A172 (cell line): ENCODE results near the gene SSB. TPM values are rescaled to one million over a fixed set of nuclear protein-coding genes. Genes with fewer than 3 reads are reported as not detected.
A peak's percentile ranks its signal among the peaks of the same experiment; 100 is the strongest.
"Not testable (repeated sequence)": the region's sequence is repeated elsewhere in the genome, so short reads cannot be mapped to it uniquely, and the experiment has no call there.

Source experiments
- DNase-seq: peaks from one replicate; pipeline ENCODE4 v3.0.0-alpha.2; 2015; ENCODE audit warnings: low spot score
- total RNA-seq: library from RNA; depleted of rRNA; stranded (reverse); fragments of >200 nt; shearing (Covaris generic); gene quantifications from 2 replicates; pipeline ENCODE4 v1.2.3, GENCODE V29; 2014; rRNA removed

The SSB gene
- total RNA-seq, 1 experiment from 2014 or later, result 287 TPM

DNA sequence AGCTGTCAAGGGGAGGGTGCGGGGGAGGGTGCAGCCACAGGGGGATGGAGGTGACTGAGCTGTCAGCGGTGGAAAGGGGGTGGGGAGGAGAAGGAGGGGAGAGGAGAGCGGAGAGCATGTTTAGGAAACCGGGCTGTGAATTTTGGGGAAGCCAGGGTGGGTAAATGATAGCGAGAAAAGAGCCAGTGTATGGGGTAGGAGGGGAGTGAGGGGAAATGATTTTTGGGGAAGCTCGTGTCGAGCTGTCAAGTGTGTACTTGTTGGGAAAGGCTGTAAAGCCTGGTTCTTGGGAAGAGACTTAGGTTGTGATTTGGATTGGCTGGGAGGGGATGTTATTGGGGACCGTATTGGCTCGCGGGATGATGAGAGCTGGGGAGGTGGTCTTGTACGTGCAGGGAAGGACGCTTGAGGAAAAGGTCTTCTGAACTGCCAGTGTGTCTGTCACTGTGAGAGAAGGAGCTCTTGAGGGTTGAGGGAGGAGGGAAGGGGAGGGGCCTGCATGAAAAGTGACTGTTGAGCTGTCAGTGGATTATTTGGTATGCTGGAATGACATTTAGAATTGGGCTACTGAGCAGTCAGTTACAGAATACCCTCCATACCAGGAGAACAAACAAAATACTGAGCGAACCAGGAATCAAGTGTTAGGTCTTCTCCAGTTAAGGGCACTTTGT, 29.6 kb downstream of the SSB start:
- peak; percentile 37 for DNase-seq

DNA sequence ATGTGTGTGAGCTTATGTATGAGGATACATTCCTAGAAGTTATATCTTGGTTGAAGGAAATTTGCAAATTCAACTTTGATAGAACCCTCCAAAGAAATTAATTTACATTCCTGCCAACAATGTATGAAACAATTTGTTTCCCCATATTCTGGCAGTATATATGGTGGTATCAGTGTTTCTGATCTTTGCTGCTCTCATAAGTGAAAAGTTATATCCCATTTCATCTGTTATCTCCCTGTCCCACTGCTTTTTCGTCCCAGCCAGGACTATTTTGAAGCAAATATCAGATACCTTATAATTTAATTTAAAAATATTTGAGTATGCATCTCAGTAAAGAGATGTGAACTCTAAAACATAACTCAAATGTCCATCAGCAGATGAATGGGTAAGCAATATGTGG, 35.7 kb downstream of the SSB start:
- no peak for DNase-seq

DNA sequence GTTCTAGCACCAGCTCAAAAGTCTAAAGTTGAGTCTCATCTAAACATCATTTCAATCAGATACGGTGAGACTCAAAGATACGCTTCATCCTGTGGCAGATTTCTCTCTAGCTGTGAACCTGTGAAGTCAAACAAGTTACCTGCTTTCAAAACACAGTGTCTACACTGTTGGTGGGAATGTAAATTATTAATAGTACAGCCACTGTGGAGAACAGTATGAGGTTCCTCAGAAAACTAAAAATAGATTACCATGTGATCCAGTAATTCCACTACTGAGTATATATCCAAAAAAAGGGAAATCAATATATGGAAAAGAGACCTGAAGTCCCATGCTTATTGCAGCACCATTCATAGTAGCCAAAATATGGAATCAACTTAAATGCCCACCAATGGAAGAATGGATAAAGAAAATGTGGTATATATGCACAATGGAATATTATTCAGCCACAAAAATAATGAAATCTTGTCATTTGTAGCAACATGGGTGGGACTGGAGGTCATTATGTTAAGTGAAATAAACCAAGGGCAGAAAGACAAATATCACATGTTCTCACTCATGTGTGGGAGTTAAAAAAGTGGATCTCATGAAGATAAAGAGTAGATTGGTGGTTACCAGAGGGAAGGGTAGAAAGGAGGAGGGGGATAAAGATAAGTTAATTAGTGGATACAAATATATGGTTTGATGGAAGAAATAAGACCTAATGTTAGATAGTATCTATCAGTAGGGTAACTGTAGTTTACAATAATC, 40.2 kb downstream of the SSB start:
- no peak for DNase-seq

DNA sequence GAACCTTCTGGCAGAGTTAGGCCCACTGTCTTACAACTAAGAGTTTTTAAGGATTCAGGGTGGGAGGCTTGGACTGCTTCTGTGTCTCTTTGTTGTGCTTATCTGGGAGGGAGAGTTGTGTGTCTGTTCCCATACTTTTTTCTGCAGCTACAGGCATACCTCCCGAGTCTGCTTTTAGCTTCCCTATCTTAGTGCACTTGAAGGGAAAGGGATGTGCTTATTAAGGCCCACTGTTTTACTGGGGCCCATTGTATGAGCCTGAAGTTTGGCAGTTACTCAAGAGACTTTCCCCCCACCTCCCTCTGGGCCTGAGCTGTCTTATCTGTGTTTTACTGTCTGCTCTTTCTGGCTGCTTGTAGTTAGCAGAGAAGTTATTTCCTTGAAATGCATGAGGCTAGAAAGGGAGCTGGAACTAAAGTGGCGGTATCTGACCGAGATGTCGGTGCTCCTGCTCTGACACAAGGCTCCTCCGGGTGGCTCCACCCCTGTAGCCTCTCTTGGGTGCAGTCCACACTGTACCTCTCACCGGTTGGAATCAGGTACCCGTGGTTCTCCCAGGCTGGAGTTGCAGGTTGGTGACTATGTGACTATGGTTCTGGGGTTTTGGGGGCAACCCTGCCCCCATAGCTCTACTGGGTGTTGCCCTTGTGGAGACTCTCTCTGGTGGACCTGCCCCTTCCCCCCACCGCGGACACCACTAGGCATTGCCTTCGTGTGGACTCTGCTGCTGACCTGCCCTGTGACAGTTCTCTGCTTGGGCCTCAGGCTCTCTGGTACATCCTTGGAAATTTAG, 41.5 kb downstream of the SSB start:
- DNase-seq, result no peak

DNA sequence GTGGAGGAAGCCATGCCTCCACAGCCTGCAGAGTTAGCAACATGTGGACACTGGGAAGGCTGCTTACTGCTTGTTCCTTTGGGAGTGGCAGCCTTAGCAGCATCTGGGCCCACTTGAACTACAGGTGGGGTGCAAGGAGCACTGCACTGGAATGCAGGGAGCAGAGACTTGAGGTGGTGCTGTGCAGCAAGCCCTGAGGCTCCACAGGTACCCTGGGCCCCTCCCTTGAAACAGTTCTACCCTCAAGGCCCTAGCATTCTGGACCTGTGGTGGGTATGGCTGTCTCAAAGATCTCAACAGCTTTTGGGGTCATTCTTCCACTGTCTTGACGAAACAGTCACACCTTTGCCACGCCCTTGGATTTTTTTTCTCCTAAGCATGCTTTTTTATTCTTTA, 42.1 kb downstream of the SSB start:
- no peak for DNase-seq

DNA sequence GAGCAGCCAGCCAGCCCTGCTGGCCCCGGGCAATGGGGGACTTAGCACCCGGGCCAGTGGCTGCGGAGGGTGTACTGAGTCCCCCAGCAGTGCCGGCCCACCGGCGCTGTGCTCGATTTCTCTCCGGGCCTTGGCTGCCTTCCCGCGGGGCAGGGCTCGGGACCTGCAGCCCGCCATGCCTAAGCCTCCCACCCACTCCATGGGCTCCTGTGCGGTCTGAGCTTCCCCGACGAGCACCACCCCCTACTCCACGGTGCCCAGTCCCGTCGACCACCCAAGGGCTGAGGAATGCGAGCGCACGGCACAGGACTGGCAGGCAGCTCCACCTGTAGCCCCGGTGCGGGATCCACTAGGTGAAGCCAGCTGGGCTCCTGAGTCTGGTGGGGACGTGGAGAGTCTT, 43.0 kb downstream of the SSB start:
- not testable (repeated sequence) for DNase-seq

DNA sequence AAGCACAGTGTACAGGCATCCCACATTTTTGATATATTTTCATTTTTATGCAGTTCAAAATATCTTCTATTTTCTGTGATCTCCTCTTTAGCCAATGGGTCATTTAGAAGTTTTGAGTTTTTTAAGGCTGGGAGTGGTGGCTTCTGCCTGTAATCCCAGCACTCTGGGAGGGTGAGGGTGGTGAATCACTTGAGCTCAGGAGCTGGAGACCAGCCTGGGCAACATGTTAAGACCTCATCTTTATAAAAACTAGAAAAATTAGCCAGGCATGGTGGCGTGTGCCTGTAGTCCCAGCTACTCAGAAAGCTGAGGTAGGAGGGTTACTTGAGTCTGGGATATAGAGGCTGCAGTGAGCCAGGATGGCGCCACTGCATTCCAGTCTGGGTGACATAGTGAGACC, 46.3 kb downstream of the SSB start:
- DNase-seq, result no peak

DNA sequence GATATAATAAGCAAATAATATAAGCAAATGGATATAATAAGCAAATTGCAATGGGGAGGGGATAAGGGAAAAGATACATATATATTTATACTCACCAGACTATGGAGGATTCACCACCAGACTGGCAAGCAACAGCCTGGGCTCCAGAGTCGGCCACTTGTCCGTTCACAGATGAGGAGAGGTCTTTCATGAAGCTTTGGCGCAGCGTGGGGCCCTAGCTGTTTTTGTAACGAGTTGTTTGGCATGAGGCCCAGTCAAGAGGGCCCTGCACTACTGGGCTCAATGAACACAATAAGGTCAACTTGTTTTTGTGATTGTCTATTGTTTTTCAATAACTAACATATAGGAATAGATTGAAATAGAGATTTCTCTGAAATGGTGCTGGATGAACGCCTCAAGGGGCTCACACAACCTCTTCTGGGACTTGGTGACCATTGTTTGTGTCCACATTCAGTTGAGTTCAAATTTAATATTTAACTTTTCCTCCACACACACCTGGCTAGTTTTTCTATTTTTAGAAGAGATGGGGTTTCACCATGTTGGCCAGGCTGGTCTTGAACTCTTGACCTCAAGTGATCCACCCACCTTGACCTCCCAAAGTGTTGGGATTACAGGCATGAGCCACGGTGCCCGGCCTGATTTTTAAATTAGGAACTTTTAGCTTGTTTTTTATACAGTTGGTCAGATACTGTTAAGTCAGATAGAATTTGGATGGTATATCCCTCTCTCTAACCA, 50.5 kb downstream of the SSB start:
- DNase-seq, result not testable (repeated sequence)

DNA sequence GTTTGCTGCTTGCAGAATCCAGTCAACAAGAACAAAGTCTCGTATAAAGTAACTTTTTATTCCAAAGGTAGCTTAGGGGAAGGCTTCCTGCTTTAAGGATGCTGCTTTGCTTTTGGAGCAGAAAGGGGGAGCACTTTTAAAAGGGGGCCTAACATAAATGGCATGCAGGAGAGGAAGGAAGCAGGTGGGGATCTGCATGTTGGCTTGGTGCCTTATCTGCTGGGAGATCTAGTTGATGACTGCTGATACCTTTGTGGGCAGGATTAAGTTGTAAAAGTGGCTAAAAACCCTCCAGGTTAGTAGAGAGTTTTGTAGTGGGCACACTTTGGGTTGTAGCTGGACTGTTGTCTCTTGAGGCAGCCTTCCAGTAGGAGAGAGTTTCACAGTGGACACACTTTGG, 51.0 kb downstream of the SSB start:
- DNase-seq, result no peak

DNA sequence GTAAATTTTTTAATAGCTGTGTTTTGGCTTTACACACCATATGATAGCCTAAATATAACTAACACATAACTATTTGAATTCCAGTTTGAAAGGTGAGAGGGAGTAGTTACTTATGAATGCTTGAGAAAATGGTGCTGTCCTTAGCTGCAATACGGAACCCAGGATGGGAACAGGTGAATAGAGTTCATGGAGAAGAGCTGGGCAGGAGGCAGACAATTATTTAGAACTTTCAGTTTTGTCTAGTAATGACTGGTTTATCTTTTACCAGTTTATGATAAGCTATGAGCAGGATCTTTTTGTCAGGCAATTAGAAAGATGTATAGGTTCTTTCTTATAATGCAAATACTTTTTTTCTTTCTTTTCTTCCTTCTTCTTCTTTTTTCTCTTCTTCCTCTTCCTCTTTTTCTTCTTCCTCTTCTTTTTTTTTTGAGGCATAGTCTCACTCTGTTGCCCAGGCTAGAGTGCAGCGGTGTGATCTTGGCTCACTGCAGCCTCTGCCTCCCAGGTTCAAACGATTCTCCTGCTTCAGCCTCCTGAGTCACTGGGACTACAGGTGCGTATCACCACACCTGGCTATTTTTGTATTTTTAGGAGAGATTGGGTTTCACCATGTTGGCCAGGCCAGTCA, 54.5 kb downstream of the SSB start:
- no peak for DNase-seq

DNA sequence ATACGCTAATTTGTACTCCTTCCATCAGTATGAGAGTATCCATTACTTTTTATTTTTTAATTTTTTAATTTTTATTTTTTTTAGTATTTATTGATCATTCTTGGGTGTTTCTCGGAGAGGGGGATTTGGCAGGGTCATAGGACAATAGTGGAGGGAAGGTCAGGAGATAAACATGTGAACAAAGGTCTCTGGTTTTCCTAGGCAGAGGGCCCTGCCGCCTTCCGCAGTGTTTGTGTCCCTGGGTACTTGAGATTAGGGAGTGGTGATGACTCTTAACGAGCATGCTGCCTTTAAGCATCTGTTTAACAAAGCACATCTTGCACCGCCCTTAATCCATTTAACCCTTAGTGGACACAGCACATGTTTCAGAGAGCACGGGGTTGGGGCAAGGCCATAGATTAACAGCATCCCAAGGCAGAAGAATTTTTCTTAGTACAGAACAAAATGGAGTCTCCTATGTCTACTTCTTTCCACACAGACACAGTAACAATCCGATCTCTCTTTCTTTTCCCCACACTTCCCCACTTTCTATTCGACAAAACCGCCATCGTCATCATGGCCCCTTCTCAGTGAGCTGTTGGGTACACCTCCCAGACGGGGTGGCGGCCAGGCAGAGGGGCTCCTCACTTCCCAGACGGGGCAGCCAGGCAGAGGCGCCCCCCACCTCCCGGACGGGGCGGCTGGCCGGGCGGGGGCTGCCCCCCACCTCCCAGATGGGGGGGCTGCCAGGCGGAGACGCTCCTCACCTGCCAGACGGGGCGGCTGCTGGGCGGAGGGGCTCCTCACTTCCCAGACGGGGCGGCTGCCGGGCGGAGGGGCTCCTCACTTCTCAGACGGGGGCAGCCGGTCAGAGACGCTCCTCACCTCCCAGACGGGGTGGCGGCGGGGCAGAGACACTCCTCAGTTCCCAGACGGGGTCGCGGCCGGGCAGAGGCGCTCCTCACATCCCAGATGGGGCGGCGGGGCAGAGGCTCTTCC, 56.9 kb downstream of the SSB start:
- DNase-seq, result not testable (repeated sequence)

DNA sequence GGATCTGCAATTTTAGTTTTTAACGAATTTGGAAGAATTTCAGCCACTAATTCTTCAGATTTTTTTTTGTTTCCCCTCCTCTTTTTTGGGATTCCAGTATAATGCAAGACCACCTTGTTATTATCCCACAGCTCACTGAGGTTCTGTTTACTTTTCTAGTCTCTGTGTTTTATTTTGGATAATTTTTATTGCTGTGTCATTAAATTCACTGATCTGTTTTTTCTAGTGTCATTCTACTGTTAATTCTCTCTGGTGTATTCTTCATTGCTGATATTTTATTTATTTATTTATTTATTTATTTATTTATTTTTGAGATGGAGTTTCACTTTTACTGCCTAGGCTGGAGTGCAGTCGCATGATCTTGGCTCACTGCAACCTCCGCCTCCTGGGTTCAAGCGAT, 60.8 kb downstream of the SSB start:
- DNase-seq, result no peak

DNA sequence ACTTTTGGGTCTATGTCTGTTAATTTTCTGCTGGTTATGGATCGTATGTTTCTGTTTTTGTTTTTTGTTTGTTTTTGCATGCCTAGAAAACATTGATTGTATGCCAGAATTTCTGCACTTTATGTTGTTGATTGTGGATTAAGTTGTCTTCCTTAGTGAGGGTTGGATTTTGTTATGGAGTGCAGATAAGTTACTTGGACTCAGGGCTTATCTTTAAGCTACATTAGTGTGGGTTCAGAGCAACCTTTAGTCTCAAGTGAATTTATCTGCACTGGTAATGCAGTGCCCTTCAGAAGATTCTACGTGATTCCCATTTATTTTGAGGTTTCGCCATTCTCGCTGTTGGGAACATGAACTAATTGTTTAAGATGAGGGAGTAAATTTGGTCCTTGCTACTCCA, 61.5 kb downstream of the SSB start:
- DNase-seq, result no peak

Other genes starting within 250 kb of the SSB start
- 37.3 and 40.4 TPM in 2 replicates for gene FASTKD1, start 225.0 kb upstream of the SSB start, total RNA-seq
- 30.4 and 48.6 TPM in 2 replicates for gene PPIG, start 214.5 kb upstream of the SSB start, total RNA-seq
- not detected in 2 replicates for gene CFAP210, start 104.5 kb upstream of the SSB start, total RNA-seq
- gene PHOSPHO2, start 104.4 kb upstream of the SSB start, total RNA-seq, result 12.6 and 13.5 TPM in 2 replicates
- 24.9 and 29.0 TPM in 2 replicates for gene KLHL23, start 65.0 kb upstream of the SSB start, total RNA-seq
- 141 and 192 TPM in 2 replicates for gene METTL5, start 26.0 kb downstream of the SSB start, total RNA-seq
- gene UBR3, start 28.6 kb downstream of the SSB start, total RNA-seq, result 19.9 and 21.0 TPM in 2 replicates